MM.1S (cell line): Measurements from ENCODE around the gene CASTOR2.

Experiments
- EZH2 ChIP-seq: fragments of 300-600 bp; sonication (generic); optimal IDR thresholded peaks from 2 replicates; pipeline ENCODE3; 2017; ENCODE audit warnings: low read depth, mild to moderate bottlenecking, antibody characterized with exemption, low read length, mixed read lengths
- EZH2phosphoT487 ChIP-seq: fragments of 300-600 bp; sonication (generic); IDR thresholded peaks from 2 replicates; pipeline ENCODE4 v1.6.1; 2018; ENCODE audit warnings: antibody characterized with exemption, low read length
- TF ChIP-seq, protein P1 (sequence below): fragments of 300-600 bp; sonication (generic); IDR thresholded peaks from 2 replicates; pipeline ENCODE4 v1.5.1; 2016; ENCODE audit warnings: antibody characterized with exemption, low read length, mixed read lengths

DNA sequence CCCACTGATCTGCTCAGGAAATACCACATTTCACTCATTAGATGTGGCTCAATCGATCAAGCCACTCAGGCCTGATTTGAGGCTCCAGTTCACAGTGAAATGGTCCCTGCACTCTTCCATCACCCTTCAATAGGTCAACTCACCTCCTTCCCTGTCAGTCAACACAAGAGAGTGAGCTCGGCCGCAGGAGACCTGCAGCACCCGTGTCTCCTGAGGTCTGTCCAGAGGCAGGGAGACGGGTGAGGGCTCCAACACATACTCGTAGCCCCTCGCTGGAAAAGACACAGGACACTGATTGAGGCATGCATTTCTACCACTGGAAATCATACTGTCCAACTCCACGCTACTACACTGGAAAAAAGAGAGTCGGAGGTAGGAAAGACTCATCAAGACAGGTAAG is 102.0 kb downstream of the CASTOR2 start:
- TF ChIP-seq EZH2 (no peak), EZH2phosphoT487 (no peak)
- TF ChIP-seq, protein P1, sequence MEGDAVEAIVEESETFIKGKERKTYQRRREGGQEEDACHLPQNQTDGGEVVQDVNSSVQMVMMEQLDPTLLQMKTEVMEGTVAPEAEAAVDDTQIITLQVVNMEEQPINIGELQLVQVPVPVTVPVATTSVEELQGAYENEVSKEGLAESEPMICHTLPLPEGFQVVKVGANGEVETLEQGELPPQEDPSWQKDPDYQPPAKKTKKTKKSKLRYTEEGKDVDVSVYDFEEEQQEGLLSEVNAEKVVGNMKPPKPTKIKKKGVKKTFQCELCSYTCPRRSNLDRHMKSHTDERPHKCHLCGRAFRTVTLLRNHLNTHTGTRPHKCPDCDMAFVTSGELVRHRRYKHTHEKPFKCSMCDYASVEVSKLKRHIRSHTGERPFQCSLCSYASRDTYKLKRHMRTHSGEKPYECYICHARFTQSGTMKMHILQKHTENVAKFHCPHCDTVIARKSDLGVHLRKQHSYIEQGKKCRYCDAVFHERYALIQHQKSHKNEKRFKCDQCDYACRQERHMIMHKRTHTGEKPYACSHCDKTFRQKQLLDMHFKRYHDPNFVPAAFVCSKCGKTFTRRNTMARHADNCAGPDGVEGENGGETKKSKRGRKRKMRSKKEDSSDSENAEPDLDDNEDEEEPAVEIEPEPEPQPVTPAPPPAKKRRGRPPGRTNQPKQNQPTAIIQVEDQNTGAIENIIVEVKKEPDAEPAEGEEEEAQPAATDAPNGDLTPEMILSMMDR = no peak
